T47D (cell line): ENCODE measurements around the gene THOC5.
"Not testable (repeated sequence)": the region's sequence is repeated elsewhere in the genome, so short reads cannot be mapped to it uniquely, and the experiment has no call there.

Experiments used
- DNase-seq, 2 experiments: peaks; one replicate each; pipeline versions ENCODE4 v3.0.0 to v3.0.0-alpha.2; 2011 to 2012; ENCODE audit warnings: low read depth in 1 of 2, low spot score in 1 of 2
- JUND ChIP-seq: IDR thresholded peaks from 2 replicates; pipeline ENCODE4 v1.6.1; 2012; ENCODE audit warnings: low read depth
- in situ Hi-C: cut with HindIII; loops from 2 replicates; pipeline ENCODE4 v1.10.0; 2016; ENCODE audit warnings: low sequenced_read_pairs, low pct_unique_long_range_greater_than_20kb

THOC5 gene

GRCh38 chr22:29553351-29554224 lies at the start of gene THOC5:
Gene THOC5 (minus strand): TSS chr22:29553757. CDS start chr22:29549147, 4,610 bp downstream.
- no peak for TF ChIP-seq JUND
- in situ Hi-C loops, result no loop called here
- peak; percentile 87 to 96 for DNase-seq

- TF ChIP-seq JUND, result no peak
- in situ Hi-C loops, result no loop called here
- DNase-seq, result no peak
Measured at GRCh38 chr22:29598684-29599020, 45.1 kb upstream of the THOC5 start.

- DNase-seq, in situ Hi-C loops: not testable (repeated sequence)
Measured at GRCh38 chr22:29597871-29598683, 44.5 kb upstream of the THOC5 start.

GRCh38 chr22:29596408-29596807 lies 42.9 kb upstream of the THOC5 start:
- no peak for TF ChIP-seq JUND
- in situ Hi-C loops, result no loop called here
- no peak for DNase-seq

GRCh38 chr22:29594447-29594846 lies 40.9 kb upstream of the THOC5 start:
- DNase-seq, in situ Hi-C loops: not testable (repeated sequence)

- TF ChIP-seq JUND, result no peak
- DNase-seq, result no peak
- in situ Hi-C loops, result no loop called here
Measured at GRCh38 chr22:29593923-29594322, 40.4 kb upstream of the THOC5 start.

- in situ Hi-C loops, result no loop called here
- DNase-seq, result no peak
- no peak for TF ChIP-seq JUND
Measured at GRCh38 chr22:29587938-29588699, 34.6 kb upstream of the THOC5 start.

GRCh38 chr22:29586193-29586705 lies 32.7 kb upstream of the THOC5 start:
- in situ Hi-C loops, DNase-seq: not testable (repeated sequence)

- DNase-seq, result no peak
- no peak for TF ChIP-seq JUND
- in situ Hi-C loops, result no loop called here
Measured at GRCh38 chr22:29584975-29585374, 31.4 kb upstream of the THOC5 start.

- peak; percentile 18 to 78 for DNase-seq
- no peak for TF ChIP-seq JUND
- in situ Hi-C loops, result no loop called here
Measured at GRCh38 chr22:29581799-29582198, 28.2 kb upstream of the THOC5 start.

GRCh38 chr22:29580200-29580810 lies 26.7 kb upstream of the THOC5 start:
- no peak for DNase-seq

More at GRCh38 chr22:29580200-29580810, 26.7 kb upstream of the THOC5 start:
- in situ Hi-C loops, result no loop called here
- TF ChIP-seq JUND, result no peak
